ENCODE measurements around the gene PLCD3.

The PLCD3 gene

DNA sequence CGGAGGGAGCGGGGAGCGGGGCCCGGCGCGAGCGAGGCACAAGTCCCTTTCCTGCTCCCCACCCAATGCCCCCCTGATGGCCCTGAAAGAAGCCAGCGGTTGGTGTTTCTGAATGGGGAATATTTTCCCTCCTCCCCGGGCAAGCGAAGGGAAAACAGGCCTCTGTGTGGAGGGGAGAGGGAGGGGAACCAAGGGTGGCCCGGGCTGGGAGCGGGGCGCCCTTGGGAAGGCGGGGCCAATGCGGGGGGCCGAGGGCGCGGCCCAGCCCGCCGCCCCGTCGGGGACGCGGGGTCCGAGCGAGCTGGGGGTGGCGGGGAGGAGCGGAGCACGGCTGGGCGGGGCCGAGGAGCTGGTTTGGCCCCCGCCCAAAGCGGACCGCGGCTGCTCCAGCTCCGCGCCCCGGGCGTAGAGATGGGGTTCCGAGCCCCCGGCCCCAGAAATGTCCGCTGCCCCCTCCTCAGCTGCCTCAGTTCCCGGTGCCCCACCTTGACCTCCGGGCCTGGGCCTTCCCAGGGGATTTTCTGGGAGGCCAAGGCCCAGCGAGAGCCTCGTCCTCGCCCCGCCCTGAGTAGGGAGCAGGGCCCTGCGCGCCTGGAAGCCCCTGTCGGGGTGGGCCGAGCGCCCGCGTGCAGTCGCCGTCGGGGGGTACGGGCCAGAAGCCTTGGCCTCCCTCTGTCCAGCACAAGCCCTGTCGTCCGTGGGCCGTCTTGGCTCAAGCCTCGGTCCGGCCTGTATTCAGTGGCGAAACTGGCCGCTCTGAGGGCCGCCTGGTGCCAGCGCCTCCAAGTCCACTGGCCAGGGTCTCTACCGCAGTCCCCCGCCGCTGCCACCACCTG is 12.1 kb upstream of the PLCD3 start:
- Histone ChIP-seq H4K20me1 (ENCODE audit: insufficient read depth, low read length) (no peaks in the 10 kb centered on the region), H3K27me3 (ENCODE audit: low read depth, low read length) (no peaks in the 10 kb centered on the region), H3K79me2 (ENCODE audit: low read length) (peaks cover 12% of the 10 kb centered on the region), H3K9me3 (ENCODE audit: insufficient read depth, low read length) (no peaks in the 10 kb centered on the region), H3K36me3 (replicated peaks; ENCODE audit: low read depth, low read length) (no peaks in the 10 kb centered on the region), H3K4me2 (ENCODE audit: low read length) (no peak overlapping the region), H3K4me1 (ENCODE audit: low read length) (peaks cover 7% of the 10 kb centered on the region), H3K4me3 (ENCODE audit: low read length) (no peak overlapping the region), H2AFZ (ENCODE audit: low read depth, low read length) (no peak overlapping the region), H3K27ac (ENCODE audit: low read length) (no peak overlapping the region), H3K9ac (ENCODE audit: low read length) (no peak overlapping the region)
- TF ChIP-seq, protein P1, sequence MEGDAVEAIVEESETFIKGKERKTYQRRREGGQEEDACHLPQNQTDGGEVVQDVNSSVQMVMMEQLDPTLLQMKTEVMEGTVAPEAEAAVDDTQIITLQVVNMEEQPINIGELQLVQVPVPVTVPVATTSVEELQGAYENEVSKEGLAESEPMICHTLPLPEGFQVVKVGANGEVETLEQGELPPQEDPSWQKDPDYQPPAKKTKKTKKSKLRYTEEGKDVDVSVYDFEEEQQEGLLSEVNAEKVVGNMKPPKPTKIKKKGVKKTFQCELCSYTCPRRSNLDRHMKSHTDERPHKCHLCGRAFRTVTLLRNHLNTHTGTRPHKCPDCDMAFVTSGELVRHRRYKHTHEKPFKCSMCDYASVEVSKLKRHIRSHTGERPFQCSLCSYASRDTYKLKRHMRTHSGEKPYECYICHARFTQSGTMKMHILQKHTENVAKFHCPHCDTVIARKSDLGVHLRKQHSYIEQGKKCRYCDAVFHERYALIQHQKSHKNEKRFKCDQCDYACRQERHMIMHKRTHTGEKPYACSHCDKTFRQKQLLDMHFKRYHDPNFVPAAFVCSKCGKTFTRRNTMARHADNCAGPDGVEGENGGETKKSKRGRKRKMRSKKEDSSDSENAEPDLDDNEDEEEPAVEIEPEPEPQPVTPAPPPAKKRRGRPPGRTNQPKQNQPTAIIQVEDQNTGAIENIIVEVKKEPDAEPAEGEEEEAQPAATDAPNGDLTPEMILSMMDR (IDR thresholded peaks at IDR 0.05; ENCODE audit: low read depth, low read length): no peak
- no peak for TF ChIP-seq EZH2phosphoT487 (IDR thresholded peaks at IDR 0.05; ENCODE audit: low read depth)

DNA sequence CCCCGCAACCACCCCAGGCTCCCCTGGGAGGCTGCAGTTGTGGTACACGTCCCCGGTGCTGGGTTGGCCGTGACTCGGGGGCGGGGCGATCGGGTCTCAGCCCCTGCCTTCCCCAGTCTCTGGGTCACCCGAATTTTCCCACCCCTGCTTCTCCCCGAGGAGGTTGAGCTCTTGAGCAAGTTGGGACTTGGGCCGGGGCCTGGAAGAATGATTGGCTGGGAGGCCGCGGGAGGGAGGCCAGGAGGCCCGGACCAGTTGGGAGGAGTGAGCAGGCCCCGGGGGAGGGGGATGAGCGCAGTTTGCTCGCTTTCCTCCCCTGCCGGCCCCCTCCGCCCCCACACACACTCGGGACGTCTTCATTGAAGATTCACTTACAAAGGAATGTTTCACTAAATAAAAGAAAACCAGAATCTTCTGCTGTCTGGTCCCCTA is 11.5 kb upstream of the PLCD3 start:
- Histone ChIP-seq H3K4me2 (ENCODE audit: low read length) (no peak overlapping the region), H3K9ac (ENCODE audit: low read length) (no peak overlapping the region), H4K20me1 (ENCODE audit: insufficient read depth, low read length) (no peaks in the 10 kb centered on the region), H3K4me1 (ENCODE audit: low read length) (peaks cover 7% of the 10 kb centered on the region), H3K79me2 (ENCODE audit: low read length) (peaks cover 9% of the 10 kb centered on the region), H2AFZ (ENCODE audit: low read depth, low read length) (no peak overlapping the region), H3K4me3 (ENCODE audit: low read length) (no peak overlapping the region), H3K27ac (ENCODE audit: low read length) (no peak overlapping the region), H3K9me3 (ENCODE audit: insufficient read depth, low read length) (no peaks in the 10 kb centered on the region), H3K27me3 (ENCODE audit: low read depth, low read length) (no peaks in the 10 kb centered on the region), H3K36me3 (replicated peaks; ENCODE audit: low read depth, low read length) (no peaks in the 10 kb centered on the region)
- no peak for TF ChIP-seq EZH2phosphoT487 (IDR thresholded peaks at IDR 0.05; ENCODE audit: low read depth)
- TF ChIP-seq, protein P1 (IDR thresholded peaks at IDR 0.05; ENCODE audit: low read depth, low read length): no peak

DNA sequence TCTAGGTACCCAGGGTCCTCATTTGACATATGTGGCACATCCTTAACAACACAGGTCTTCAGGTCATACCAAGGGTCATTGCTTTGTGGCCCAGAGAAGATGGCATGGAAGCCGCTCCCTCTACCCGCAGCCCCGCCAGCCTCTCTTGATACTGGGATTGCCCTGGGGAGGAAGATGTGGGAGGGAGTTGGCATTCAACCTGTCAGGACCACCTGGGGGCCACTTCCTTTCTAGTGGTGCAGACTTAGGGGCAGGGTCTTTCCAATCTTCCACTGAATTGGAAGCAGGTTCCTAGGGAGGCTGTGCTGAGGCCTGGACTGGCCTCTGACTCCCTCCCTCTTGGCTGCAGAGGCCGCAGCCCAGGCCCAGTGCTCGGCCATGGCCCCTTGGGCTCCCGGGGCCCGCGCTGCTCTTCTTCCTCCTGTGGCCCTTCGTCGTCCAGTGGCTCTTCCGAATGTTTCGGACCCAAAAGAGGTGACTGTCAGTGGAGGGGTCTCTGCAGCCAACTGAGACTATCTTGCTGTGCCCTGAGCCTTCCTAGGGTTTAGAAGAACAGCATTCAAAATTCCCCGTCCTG is 10.9 kb upstream of the PLCD3 start:
- TF ChIP-seq EZH2phosphoT487 (IDR thresholded peaks at IDR 0.05; ENCODE audit: low read depth): no peak
- TF ChIP-seq, protein P1 (IDR thresholded peaks at IDR 0.05; ENCODE audit: low read depth, low read length): no peak
- Histone ChIP-seq H3K27me3 (ENCODE audit: low read depth, low read length) (no peaks in the 10 kb centered on the region), H3K9me3 (ENCODE audit: insufficient read depth, low read length) (no peaks in the 10 kb centered on the region), H4K20me1 (ENCODE audit: insufficient read depth, low read length) (no peaks in the 10 kb centered on the region), H3K4me1 (ENCODE audit: low read length) (peaks cover 7% of the 10 kb centered on the region), H2AFZ (ENCODE audit: low read depth, low read length) (no peak overlapping the region), H3K4me2 (ENCODE audit: low read length) (no peak overlapping the region), H3K27ac (ENCODE audit: low read length) (no peak overlapping the region), H3K79me2 (ENCODE audit: low read length) (peaks cover 6% of the 10 kb centered on the region; the same call in 1 of the 2 replicates), H3K9ac (ENCODE audit: low read length) (no peak overlapping the region), H3K4me3 (ENCODE audit: low read length) (no peak overlapping the region), H3K36me3 (replicated peaks; ENCODE audit: low read depth, low read length) (no peaks in the 10 kb centered on the region)

GRCh38 chr17:45139533-45139920 is 7.2 kb upstream of the PLCD3 start:
- H3K27me3 ChIP-seq (ENCODE audit: low read depth, low read length): no peaks in the 10 kb centered on the region
- H4K20me1 ChIP-seq (ENCODE audit: insufficient read depth, low read length): no peaks in the 10 kb centered on the region
- no peak overlapping the region for H2AFZ ChIP-seq (ENCODE audit: low read depth, low read length)
- H3K4me2 ChIP-seq (ENCODE audit: low read length): no peak overlapping the region
- H3K9me3 ChIP-seq (ENCODE audit: insufficient read depth, low read length): no peaks in the 10 kb centered on the region
- TF ChIP-seq, protein P1 (IDR thresholded peaks at IDR 0.05; ENCODE audit: low read depth, low read length): no peak
- TF ChIP-seq EZH2phosphoT487 (IDR thresholded peaks at IDR 0.05; ENCODE audit: low read depth): no peak
- H3K4me3 ChIP-seq (ENCODE audit: low read length): no peak overlapping the region
- peaks cover 8% of the 10 kb centered on the region for H3K4me1 ChIP-seq (ENCODE audit: low read length)
- H3K9ac ChIP-seq (ENCODE audit: low read length): no peak overlapping the region
- H3K36me3 ChIP-seq (replicated peaks; ENCODE audit: low read depth, low read length): no peaks in the 10 kb centered on the region
- no peaks in the 10 kb centered on the region for H3K79me2 ChIP-seq (ENCODE audit: low read length)
- H3K27ac ChIP-seq (ENCODE audit: low read length): no peak overlapping the region

Data from OCI-LY3 (cell line).